ENCODE results near the gene DHRS7C. TPM values are rescaled to one million over a fixed set of nuclear protein-coding genes. Genes with fewer than 3 reads are reported as not detected.
A peak's percentile ranks its signal among the peaks of the same experiment; 100 is the strongest.

DHRS7C gene
- total RNA-seq, 1 experiment from 2014 or later, result not detected

- BruUV-seq (replicated peaks), result no TSS peak
Observed at GRCh38 chr17:9798008-9798407, 6.6 kb upstream of the DHRS7C start.

DNA sequence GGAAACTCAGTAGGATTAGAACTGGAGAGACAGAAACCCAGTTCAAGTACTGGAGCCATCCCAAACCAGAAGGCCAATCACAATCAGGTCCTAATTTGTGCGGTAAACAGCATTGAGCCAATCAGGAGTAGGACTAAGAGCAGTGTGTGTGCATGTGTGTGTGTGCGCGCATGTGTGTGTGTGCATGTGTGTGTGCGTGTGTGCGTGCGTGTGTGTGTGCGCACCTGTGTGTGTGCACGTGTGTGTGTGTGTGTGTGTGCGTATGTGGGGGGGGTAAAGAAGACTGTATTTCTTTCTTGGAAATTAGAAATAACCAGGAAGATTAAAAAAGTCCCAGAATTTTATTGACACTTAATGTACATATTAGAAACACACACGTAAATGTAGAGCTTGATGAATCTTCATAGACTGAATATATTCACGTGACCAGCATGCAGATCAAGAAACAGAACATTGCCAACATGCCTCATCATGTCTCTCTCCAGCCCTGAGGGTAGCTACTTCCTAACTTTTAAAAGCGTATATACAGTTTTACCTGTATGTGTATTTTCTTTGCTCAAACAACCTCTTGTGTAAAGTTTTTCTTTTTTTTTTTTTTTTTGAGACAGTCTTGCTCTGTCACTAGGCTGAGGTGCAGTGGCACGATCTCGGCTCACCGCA is 919 bp upstream of the DHRS7C start:
- no TSS peak for BruUV-seq (replicated peaks)
- DNase-seq (ENCODE audit: unreplicated experiment), result peak; percentile 38
- Mint-ChIP-seq H3K27me3 (ENCODE audit: insufficient read depth, unreplicated experiment) (no peaks in the 10 kb centered on the region), H3K4me1 (ENCODE audit: insufficient read depth, unreplicated experiment) (no peaks in the 10 kb centered on the region), H3K9me3 (ENCODE audit: unreplicated experiment) (no peaks in the 10 kb centered on the region), H3K36me3 (ENCODE audit: insufficient read depth, unreplicated experiment) (no peaks in the 10 kb centered on the region), H3K27ac (ENCODE audit: low read depth, unreplicated experiment) (no peak overlapping the region), H3K4me3 (ENCODE audit: unreplicated experiment) (no peak overlapping the region)
- TF ChIP-seq CTCF (IDR thresholded peaks at IDR 0.05; ENCODE audit: unreplicated experiment), result no peak
- CTCF ChIA-PET, result interaction anchor here (0.6 to 1.5 kb wide), 4 partner anchors 10 to 133 kb away, joined by 3 to 6 read pairs (median 4); no protein-coding TSS in a partner anchor
- intact Hi-C loops (cut with micrococcal nuclease), result no loop called here
- POLR2A ChIA-PET, result interaction anchor here (0.9 kb wide), 1 partner anchor 10 kb away, joined by 3 read pairs; no protein-coding TSS in a partner anchor

More at GRCh38 chr17:9798008-9798407, 6.6 kb upstream of the DHRS7C start:
- ChIA-PET CTCF (no interaction called here), POLR2A (no interaction called here)
- no peaks in the 10 kb centered on the region for H3K4me1 Mint-ChIP-seq (ENCODE audit: insufficient read depth, unreplicated experiment)
- no peak overlapping the region for H3K4me3 Mint-ChIP-seq (ENCODE audit: unreplicated experiment)
- no peaks in the 10 kb centered on the region for H3K27me3 Mint-ChIP-seq (ENCODE audit: insufficient read depth, unreplicated experiment)
- H3K36me3 Mint-ChIP-seq (ENCODE audit: insufficient read depth, unreplicated experiment), result no peaks in the 10 kb centered on the region
- TF ChIP-seq CTCF (IDR thresholded peaks at IDR 0.05; ENCODE audit: unreplicated experiment), result no peak
- DNase-seq (ENCODE audit: unreplicated experiment), result no peak
- no peaks in the 10 kb centered on the region for H3K9me3 Mint-ChIP-seq (ENCODE audit: unreplicated experiment)
- intact Hi-C loops (cut with micrococcal nuclease), result no loop called here
- no peak overlapping the region for H3K27ac Mint-ChIP-seq (ENCODE audit: low read depth, unreplicated experiment)

- BruUV-seq (replicated peaks), result no TSS peak
- H3K36me3 Mint-ChIP-seq (ENCODE audit: insufficient read depth, unreplicated experiment), result no peaks in the 10 kb centered on the region
- ChIA-PET CTCF (interaction anchor here (0.9 to 1.9 kb wide), 2 partner anchors 9 kb away, joined by 4 read pairs; no protein-coding TSS in a partner anchor), POLR2A (no interaction called here)
- intact Hi-C loops (cut with micrococcal nuclease), result no loop called here
- H3K4me1 Mint-ChIP-seq (ENCODE audit: insufficient read depth, unreplicated experiment), result no peaks in the 10 kb centered on the region
- TF ChIP-seq CTCF (IDR thresholded peaks at IDR 0.05; ENCODE audit: unreplicated experiment), result no peak
- H3K27ac Mint-ChIP-seq (ENCODE audit: low read depth, unreplicated experiment), result no peak overlapping the region
- H3K4me3 Mint-ChIP-seq (ENCODE audit: unreplicated experiment), result no peak overlapping the region
- no peaks in the 10 kb centered on the region for H3K9me3 Mint-ChIP-seq (ENCODE audit: unreplicated experiment)
- H3K27me3 Mint-ChIP-seq (ENCODE audit: insufficient read depth, unreplicated experiment), result no peaks in the 10 kb centered on the region
- no peak for DNase-seq (ENCODE audit: unreplicated experiment)
Observed at GRCh38 chr17:9790316-9790715, 1.1 kb downstream of the DHRS7C start.

DNA sequence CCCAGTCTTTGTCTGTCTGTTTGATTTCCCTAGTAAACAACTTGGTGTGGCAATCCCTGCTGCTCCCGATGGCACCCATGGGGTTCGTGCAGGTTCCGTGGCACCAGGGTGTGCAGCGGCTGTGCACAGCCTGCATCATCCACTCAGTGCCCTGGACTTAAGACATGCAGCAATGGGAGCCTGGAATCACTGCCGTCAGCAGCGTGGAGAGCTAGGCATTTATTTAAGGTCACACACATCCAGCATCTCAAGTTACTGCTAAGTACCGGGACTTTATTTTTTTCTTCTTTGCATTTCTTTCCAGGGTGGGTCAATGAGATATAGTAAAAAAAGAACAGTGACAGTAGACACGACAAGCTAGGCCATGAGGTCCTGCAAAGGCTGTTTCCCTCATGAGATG is 2.8 kb downstream of the DHRS7C start:
- POLR2A ChIA-PET, result no interaction called here

More for the DNA sequence above, 2.8 kb downstream of the DHRS7C start:
- H3K27ac Mint-ChIP-seq (ENCODE audit: low read depth, unreplicated experiment), result no peak overlapping the region
- H3K4me3 Mint-ChIP-seq (ENCODE audit: unreplicated experiment), result no peak overlapping the region
- H3K4me1 Mint-ChIP-seq (ENCODE audit: insufficient read depth, unreplicated experiment), result no peaks in the 10 kb centered on the region
- intact Hi-C loops (cut with micrococcal nuclease), result no loop called here
- no peak for TF ChIP-seq CTCF (IDR thresholded peaks at IDR 0.05; ENCODE audit: unreplicated experiment)
- CTCF ChIA-PET, result interaction anchor here (0.6 to 1.7 kb wide), 5 partner anchors 14 to 539 kb away, joined by 3 to 5 read pairs (median 3); no protein-coding TSS in a partner anchor
- no peaks in the 10 kb centered on the region for H3K9me3 Mint-ChIP-seq (ENCODE audit: unreplicated experiment)
- BruUV-seq (replicated peaks), result no TSS peak
- no peaks in the 10 kb centered on the region for H3K36me3 Mint-ChIP-seq (ENCODE audit: insufficient read depth, unreplicated experiment)
- H3K27me3 Mint-ChIP-seq (ENCODE audit: insufficient read depth, unreplicated experiment), result no peaks in the 10 kb centered on the region
- no peak for DNase-seq (ENCODE audit: unreplicated experiment)
